Activated CD4-positive, alpha-beta T cell treated with anti-CD3 and anti-CD28 coated beads, Interleukin-2, amount 50 U/mL, for 24 hours (primary cell): ENCODE measurements around the gene SLC6A9.

Experiments used
- DNase-seq, 2 donors: peaks; one replicate each; pipeline ENCODE4 v3.0.0-alpha.2; 2020; ENCODE audit warnings: low read depth in 1 of 2, low spot score in 1 of 2

Gene SLC6A9

GRCh38 chr1:43949678-43950077, 81.6 kb downstream of the SLC6A9 start:
- no peak for DNase-seq

DNA sequence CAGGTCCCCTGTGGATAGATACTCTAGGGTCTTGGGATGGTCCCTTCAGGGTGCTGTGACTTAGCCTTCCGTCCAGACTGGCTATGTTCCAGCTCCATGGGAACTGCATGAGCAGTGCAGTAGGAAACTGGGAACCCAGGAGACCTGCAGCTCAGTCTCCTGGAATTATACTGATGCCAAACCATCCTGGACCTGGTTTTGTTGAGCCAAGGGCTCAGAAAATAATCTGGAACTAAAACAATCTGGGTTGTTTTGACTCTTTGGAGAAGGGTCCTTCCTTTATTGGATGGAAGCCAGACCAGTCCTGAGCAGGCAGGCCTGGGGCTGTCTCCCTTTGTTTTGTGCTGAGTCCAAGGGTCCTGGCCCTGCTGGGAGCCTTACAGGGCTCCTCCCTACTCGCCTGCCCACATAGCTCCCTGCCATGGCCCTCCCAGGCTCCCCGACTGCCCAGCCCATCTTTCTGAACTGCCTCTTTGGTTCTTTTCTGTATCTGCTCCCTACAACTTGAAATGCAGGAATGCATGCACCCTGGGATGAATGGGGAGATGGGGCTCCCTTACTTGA, 83.3 kb downstream of the SLC6A9 start:
- DNase-seq, result no peak

DNA sequence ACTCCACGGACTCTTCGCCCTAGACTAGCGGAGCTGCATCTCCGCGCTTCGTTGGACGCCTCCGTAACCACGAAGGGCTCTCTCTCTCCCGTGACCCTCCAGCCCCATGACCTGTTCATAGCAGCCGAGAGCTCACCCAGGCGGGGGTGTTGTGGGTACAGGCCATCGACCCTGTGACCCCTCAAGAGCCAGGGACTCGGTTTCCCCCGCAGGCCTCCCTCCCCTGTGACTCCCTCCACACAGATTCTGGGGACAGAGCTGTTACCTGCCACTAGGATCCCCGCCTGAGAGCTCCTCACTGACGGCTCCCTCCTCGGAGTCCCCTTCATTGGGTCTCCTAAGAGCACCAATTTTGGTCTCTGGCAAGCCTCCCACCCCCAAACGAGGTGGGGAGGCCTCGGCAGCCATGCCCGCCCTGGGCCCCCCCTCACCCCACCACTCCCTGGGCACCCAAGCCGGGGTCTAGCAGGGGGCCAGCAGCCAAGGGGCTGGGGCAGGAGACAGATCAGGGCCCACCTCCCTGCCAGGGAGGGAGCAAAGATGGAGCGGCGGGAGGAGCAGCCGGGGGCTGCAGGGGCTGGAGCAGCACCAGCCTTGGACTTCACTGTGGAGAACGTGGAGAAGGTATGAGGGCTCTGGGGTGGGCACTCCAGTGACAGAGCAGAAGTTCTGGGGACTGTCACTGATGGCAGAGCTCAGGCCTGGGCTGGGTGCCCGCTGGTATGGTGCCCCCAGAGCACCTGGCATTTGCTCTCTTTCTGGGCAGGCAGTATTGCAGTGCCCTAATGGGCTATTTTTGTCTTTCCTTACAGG, 84.0 kb downstream of the SLC6A9 start:
- no peak for DNase-seq
